Measurements from ENCODE around the gene RREB1. TPM values are rescaled to one million over a fixed set of nuclear protein-coding genes. Genes with fewer than 3 reads are reported as not detected.

RREB1 gene
- total RNA-seq, 4 donors from 2014 or later = 40.8 to 68.6 (median 54.4) TPM

GRCh38 chr6:7173843-7174503 is 66.2 kb downstream of the RREB1 start:
- no peak for TF ChIP-seq CTCF (IDR thresholded peaks at IDR 0.05)
- TF ChIP-seq POLR2A (IDR thresholded peaks at IDR 0.05) = no peak
- intact Hi-C loops (cut with DNase I; ENCODE audit: low total_unique reads) = no loop called here
- WGBS, 2 donors = 61 to 67% methylated on average over 9 of the region's 9 CpGs
- DNase-seq (ENCODE audit: low spot score in 2 of 2) = peak in 1 of 2 donors; percentile 12
- no peak overlapping the region for H3K4me3 ChIP-seq (ENCODE audit: low read depth, poor library complexity, severe bottlenecking)

GRCh38 chr6:7175462-7175861 is 67.7 kb downstream of the RREB1 start:
- no peak overlapping the region for H3K4me3 ChIP-seq (ENCODE audit: low read depth, poor library complexity, severe bottlenecking)
- TF ChIP-seq POLR2A (IDR thresholded peaks at IDR 0.05) (no peak), CTCF (IDR thresholded peaks at IDR 0.05) (no peak)
- intact Hi-C loops (cut with DNase I; ENCODE audit: low total_unique reads) = no loop called here
- 58 to 63% methylated on average over 5 of the region's 5 CpGs for WGBS, 2 donors
- DNase-seq (ENCODE audit: low spot score in 2 of 2) = no peak

- H3K4me3 ChIP-seq (ENCODE audit: low read depth, poor library complexity, severe bottlenecking) = no peak overlapping the region
- TF ChIP-seq CTCF (IDR thresholded peaks at IDR 0.05) (no peak), POLR2A (IDR thresholded peaks at IDR 0.05) (no peak)
- intact Hi-C loops (cut with DNase I; ENCODE audit: low total_unique reads) = no loop called here
- no peak for DNase-seq (ENCODE audit: low spot score in 2 of 2)
- WGBS, 2 donors = 27 to 34% methylated on average over 5 of the region's 5 CpGs
Measured at GRCh38 chr6:7176208-7176607, 68.4 kb downstream of the RREB1 start.

GRCh38 chr6:7178280-7178679 is 70.5 kb downstream of the RREB1 start:
- no peak for TF ChIP-seq POLR2A (IDR thresholded peaks at IDR 0.05)
- no peak for TF ChIP-seq CTCF (IDR thresholded peaks at IDR 0.05)
- 84 to 85% methylated on average over 4 of the region's 4 CpGs for WGBS, 2 donors
- DNase-seq (ENCODE audit: low spot score in 2 of 2) = no peak
- intact Hi-C loops (cut with DNase I; ENCODE audit: low total_unique reads) = no loop called here
- no peak overlapping the region for H3K4me3 ChIP-seq (ENCODE audit: low read depth, poor library complexity, severe bottlenecking)

- H3K4me3 ChIP-seq (ENCODE audit: low read depth, poor library complexity, severe bottlenecking) = no peak overlapping the region
- DNase-seq (ENCODE audit: low spot score in 2 of 2) = no peak
- intact Hi-C loops (cut with DNase I; ENCODE audit: low total_unique reads) = no loop called here
- 94 to 97% methylated on average over 4 of the region's 4 CpGs for WGBS, 2 donors
- TF ChIP-seq POLR2A (IDR thresholded peaks at IDR 0.05) (no peak), CTCF (IDR thresholded peaks at IDR 0.05) (no peak)
Measured at GRCh38 chr6:7180751-7181150, 73.0 kb downstream of the RREB1 start.

DNA sequence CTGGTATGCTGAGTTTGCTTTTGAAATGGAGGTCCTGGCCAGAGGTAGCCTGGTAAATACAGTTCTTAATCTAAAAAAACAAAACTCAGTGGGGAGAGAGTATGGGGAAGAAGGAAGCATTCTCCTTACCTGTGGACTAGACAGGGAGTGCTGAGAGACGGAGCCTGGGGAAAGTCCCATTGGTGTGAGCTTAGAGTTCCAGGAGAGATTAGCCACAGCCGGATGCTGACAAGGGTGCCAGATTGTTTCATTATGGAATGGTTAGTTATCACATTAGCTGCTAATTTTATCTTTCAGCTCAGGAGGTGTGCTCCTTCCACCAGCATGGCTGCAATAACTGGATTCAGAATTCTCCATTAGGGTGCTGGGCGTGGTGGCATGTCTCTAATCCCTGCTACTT is 75.9 kb downstream of the RREB1 start:
- TF ChIP-seq CTCF (IDR thresholded peaks at IDR 0.05) = no peak
- no peak for TF ChIP-seq POLR2A (IDR thresholded peaks at IDR 0.05)
- H3K4me3 ChIP-seq (ENCODE audit: low read depth, poor library complexity, severe bottlenecking) = no peak overlapping the region
- intact Hi-C loops (cut with DNase I; ENCODE audit: low total_unique reads) = no loop called here
- 72 to 76% methylated on average over 3 of the region's 3 CpGs for WGBS, 2 donors
- no peak for DNase-seq (ENCODE audit: low spot score in 2 of 2)

All from lower leg skin (tissue), 4 donors.